Posterior vena cava (tissue), 2 donors: ENCODE results near the gene GNAI3. TPM values are rescaled to one million over a fixed set of nuclear protein-coding genes. Genes with fewer than 3 reads are reported as not detected.
A peak's percentile ranks its signal among the peaks of the same experiment; 100 is the strongest.

Experiments used
- DNase-seq: peaks from one replicate; pipeline ENCODE4 v3.0.0-alpha.2; 2020; ENCODE audit warnings: low spot score
- intact Hi-C, 2 donors: fragments of 100-400 bp; cut with DNase I; formaldehyde crosslinking; loops; one replicate each; pipeline versions ENCODE4 v1.14.1 to v1.14.2; 2022 to 2023
- total RNA-seq, 2 donors: library from RNA; stranded (reverse); fragmentation: NEBNext Ultra II Directional; extraction: Animal tissue kit (Norgen Biotek cat#: 25700); gene quantifications; one replicate each; pipeline ENCODE4 v1.2.1, GENCODE V29; 2021
- donor health status: DM: yes; HTN: yes; CAD: no.
- donor health status: DM: yes; HTN: yes; CAD: no.

GNAI3 gene
- total RNA-seq, 2 donors from 2014 or later: 6.8 to 7.5 TPM

DNA sequence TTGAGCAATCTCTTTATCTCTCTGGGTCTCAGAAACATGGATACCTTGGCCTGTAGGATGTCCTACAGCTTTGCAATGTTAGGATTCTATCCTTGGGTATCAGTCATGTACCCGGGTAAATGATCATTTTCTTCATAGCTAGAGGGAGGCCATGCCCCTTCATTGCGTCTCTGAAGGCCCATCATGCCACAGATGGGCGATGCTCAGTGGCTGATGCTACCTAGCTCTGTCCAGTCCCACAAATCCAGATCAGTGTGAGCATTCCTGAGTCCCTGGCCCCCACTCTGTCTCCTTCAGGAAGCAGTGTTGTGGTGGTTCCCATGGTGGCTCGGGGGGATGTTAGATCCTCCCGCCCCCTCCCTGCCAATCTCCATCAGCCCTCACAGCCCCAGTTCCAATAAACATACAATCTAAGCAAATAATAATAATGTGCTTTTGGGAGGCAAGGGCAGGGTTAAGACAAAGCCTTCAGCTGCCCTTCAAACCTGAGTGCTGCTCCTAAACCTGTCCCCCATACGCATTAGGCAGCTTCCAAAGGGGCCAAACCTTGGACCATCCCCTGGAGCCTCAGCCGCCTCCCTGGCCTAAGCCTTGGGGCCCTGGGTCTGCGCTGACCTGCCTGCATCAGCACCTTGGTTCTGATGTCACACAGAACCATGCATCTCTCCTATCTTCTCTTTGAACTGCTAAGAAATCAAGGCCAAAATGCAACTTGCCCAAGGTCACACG lies 9.4 kb upstream of the GNAI3 start:
- intact Hi-C loops: loop anchor here in 1 of 2 donors (10.0 kb wide), 1 partner anchor 274 kb away; no protein-coding TSS in a partner anchor

DNA sequence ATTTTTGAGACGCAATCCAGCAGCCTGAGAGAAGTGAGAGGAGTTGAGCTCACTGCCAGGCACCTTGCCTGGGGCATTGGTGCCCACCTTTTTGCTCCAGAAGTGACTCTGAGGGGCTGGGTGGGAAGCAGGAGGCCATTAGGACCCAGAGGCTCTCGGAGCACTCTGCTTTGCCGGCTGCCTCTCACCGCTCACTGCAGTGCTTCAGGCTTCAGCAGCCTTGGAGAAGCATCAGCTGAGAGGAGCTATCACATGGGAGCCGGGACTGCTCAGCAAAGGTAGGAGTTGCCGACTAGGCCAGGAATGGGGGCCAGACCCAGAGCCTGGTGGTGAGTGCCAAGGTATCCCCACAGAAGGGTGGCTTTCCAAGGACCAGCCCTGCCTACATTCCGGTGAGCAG lies 8.7 kb upstream of the GNAI3 start, which contains the start of gene GPR61:
TSS of gene GPR61 (plus strand) at position 197 of the 400 bp plus-strand sequence. CDS start 3,151 bp downstream, outside the sequence.
- intact Hi-C loops: loop anchor here (5.0 to 10.0 kb wide), 5 partner anchors 85 to 445 kb away; partner anchors contain the start of gene AHCYL1 (in 1 of the 2)
- DNase-seq: no peak

More for the DNA sequence above, 9.4 kb upstream of the GNAI3 start:
- DNase-seq: no peak

DNA sequence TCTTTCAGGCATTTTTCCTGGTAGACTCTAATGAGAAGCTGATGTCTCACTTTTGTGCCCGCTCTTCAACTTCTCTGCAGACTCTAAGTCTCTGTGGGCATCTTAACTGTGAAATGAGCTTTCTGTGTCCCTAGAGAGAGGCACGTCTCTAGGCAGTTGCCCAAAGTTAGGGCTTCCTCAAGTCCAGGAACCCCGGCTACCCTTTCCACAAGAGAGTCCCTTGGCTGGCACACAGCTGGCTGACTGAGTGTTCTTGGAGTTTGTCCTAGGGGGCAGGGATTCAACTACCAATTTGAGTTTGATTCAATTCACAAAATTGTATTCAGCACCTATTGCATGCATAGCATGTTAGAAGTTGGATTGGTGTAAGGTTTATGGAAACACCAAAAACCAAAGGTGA lies 7.3 kb upstream of the GNAI3 start:
- DNase-seq: no peak
- intact Hi-C loops: loop anchor here (5.0 to 10.0 kb wide), 4 partner anchors 84 to 444 kb away; partner anchors contain the start of gene AHCYL1 (in 1 of the 2)

DNA sequence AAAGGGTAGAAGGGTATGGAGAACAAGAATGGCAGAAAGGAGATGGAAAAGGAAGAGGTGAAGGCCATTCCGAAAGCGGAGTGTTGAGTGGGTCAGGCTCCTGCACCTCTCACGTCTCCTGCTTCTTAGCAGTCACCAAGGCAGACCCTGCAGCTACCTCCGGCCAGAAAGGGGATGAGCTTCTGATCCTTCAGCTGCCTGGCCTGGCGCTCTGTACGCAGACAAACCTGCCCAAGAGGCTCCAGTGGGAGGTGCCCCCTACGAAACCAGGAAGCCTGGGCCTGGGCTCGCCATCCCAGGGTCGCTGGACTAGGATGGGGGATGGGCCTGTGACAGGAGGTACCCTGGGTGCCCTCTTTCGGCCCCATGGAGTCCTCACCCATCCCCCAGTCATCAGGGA lies 5.8 kb upstream of the GNAI3 start:
- intact Hi-C loops: loop anchor here (5.0 to 10.0 kb wide), 4 partner anchors 82 to 442 kb away; partner anchors contain the start of gene AHCYL1 (in 1 of the 2)
- DNase-seq: no peak

DNA sequence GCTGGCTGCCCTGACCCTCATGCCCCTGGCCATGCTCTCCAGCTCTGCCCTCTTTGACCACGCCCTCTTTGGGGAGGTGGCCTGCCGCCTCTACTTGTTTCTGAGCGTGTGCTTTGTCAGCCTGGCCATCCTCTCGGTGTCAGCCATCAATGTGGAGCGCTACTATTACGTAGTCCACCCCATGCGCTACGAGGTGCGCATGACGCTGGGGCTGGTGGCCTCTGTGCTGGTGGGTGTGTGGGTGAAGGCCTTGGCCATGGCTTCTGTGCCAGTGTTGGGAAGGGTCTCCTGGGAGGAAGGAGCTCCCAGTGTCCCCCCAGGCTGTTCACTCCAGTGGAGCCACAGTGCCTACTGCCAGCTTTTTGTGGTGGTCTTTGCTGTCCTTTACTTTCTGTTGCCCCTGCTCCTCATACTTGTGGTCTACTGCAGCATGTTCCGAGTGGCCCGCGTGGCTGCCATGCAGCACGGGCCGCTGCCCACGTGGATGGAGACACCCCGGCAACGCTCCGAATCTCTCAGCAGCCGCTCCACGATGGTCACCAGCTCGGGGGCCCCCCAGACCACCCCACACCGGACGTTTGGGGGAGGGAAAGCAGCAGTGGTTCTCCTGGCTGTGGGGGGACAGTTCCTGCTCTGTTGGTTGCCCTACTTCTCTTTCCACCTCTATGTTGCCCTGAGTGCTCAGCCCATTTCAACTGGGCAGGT lies 5.0 kb upstream of the GNAI3 start:
- no peak for DNase-seq
- intact Hi-C loops: loop anchor here (5.0 to 10.0 kb wide), 4 partner anchors 81 to 441 kb away; partner anchors contain the start of gene AHCYL1 (in 1 of the 2)

DNA sequence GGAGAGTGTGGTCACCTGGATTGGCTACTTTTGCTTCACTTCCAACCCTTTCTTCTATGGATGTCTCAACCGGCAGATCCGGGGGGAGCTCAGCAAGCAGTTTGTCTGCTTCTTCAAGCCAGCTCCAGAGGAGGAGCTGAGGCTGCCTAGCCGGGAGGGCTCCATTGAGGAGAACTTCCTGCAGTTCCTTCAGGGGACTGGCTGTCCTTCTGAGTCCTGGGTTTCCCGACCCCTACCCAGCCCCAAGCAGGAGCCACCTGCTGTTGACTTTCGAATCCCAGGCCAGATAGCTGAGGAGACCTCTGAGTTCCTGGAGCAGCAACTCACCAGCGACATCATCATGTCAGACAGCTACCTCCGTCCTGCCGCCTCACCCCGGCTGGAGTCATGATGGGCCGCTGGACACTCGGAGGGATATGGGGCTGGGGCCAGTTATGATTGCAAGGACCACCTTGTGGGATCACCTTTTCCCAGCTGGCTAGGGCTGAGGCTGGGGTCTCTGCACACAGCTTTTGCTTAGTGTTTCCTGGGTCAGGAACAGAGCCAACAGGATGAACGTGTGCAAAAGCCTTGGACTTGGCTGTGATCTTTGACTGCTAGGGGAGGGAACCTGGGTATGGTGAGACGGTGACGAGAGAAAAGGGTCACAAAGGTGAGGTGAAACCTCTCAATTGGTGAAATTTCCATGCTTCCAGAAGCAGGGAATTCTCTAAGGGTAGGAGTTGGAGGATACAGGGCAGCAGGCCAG lies 4.3 kb upstream of the GNAI3 start:
- no peak for DNase-seq
- intact Hi-C loops: loop anchor here (5.0 to 10.0 kb wide), 4 partner anchors 81 to 441 kb away; partner anchors contain the start of gene AHCYL1 (in 1 of the 2)

DNA sequence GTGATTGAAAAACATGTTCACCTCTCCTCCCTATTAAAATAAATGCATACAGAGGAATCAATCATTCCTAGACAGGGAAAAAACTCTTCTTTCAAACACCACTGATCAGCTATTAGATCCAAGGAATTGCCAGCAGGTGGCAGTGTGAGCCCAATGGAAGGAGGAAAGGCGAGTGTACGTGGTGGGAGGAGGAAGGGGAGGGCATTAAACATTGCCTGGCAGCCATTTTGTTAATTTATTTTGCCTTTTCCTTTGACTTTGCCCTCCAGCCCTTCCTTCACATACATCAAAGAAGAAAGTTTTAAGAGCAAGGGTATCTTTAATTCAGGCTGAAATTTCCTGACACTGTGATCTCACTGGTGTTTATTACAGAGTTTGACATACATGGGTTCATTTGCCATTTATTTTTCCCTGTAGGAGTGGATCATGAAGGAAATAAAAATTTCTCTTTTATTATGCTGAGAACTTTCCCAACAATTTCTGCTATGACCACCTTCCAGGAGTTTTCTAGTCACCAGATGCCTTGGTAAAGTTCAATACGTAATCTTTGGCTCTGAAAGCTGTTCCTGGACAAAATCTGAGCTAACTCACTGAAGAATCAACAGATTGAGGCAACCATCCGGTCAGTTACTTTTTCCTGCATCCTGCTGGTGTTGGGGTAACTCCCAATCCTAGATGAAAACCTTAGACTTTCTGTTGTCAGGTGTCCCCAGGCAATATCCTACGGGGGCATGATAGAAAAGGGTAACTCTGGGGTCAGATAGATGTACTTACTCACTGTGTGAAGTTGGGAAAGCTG lies 1.9 kb upstream of the GNAI3 start:
- DNase-seq: peak; percentile 92
- intact Hi-C loops: loop anchor here (10.0 kb wide), 3 partner anchors 78 to 438 kb away; partner anchors contain the start of gene AHCYL1 (in 1 of the 2)

DNA sequence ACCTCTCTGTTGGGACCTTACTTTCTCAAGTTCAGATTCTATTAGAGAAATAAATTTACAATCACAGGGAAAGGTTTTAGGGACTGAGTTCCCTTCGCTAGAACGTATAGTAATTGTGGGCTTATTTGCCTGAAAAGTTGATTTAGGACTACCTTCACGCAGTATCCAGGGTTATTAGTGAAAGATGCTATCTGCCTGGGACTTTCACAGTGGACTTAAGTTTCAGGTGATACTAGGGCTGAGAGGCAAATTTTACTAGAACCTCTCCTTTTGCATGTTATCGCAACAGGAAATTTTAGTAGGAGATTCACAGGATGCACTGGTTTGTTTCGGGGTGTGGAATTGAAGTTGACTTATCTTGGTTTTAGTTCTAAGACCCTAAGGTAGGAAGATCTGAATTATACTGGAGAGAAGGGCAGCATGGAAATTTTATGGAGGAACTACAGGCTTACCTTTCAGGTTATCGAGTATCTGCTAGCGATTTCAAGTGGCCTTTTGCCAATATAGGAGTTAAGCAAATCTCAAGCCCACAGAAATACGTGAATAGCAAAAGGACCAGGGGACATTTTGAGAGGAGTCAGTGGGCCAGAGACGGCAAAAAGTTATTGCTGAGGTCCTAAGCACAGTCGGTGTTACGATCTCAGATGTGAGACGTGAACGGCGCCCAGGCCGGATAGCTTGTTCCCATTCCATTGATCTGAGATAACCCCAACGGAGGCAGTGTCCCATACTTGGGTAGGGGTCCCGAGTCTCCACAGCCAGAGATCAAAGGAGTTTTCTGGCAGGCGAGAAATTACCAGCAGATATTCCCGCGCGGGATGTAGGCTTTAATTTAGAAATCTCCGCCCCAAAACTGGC lies 723 bp upstream of the GNAI3 start:
- no peak for DNase-seq
- intact Hi-C loops: loop anchor here (10.0 kb wide), 3 partner anchors 77 to 437 kb away; partner anchors contain the start of gene AHCYL1 (in 1 of the 2)

DNA sequence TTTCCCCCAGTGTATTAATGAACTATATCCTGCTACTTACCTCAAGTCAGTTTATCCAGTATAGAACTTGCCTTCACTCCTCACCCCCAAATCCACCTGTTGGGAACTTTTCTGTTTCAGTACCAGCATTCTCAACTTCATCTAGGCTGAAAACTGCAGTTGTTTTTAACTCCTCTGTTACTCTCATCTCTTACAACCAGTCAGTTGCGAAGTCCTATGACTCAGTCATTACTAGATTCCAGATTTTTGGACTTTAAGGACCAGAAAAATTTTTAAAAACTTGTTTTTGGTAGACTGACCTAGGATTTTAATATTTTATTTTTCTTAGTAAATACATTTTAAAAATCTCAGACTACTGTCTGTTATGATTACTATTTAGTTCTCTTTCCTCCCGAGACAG lies 8.1 kb downstream of the GNAI3 start:
- no peak for DNase-seq

DNA sequence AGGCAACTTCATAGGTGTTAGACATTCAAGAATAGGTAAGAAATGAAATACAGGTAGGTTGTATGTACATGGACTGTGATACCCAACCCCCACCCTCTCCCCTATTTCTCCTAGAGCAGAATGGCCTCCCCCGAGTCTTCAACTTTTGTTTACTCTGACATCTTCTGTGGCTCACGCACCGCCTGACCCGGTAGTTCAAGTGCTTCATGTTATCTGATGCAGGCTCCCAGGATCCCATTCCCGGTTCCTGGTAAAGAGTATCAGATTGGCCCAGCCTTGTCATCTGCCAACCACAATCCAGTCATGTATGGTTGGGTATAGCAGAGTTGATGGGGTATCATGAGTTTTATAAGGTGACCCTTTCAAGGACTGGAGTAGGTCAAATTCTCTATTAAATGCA lies 9.1 kb downstream of the GNAI3 start:
- intact Hi-C loops: no loop called here
- no peak for DNase-seq

More for the DNA sequence above, 8.1 kb downstream of the GNAI3 start:
- intact Hi-C loops: no loop called here

DNA sequence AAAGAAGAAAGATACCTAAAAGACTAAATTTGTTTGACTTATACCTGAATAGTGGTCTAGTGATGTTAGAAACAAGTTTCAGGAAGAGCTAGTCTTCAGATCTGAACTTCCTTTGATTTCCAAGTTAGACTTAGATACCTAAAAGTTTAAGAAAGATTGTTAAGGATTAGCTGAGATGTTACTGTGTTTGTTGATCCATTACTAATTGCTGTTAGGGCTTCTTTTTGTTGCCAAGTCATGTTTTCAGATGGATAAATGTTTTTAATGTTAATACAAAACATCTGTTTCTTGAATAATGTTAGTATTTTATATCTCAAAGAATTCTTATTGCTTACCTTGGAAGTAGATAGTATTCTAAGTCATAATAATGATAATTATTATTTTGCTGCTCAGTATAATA lies 11.6 kb downstream of the GNAI3 start:
- intact Hi-C loops: no loop called here
- no peak for DNase-seq

DNA sequence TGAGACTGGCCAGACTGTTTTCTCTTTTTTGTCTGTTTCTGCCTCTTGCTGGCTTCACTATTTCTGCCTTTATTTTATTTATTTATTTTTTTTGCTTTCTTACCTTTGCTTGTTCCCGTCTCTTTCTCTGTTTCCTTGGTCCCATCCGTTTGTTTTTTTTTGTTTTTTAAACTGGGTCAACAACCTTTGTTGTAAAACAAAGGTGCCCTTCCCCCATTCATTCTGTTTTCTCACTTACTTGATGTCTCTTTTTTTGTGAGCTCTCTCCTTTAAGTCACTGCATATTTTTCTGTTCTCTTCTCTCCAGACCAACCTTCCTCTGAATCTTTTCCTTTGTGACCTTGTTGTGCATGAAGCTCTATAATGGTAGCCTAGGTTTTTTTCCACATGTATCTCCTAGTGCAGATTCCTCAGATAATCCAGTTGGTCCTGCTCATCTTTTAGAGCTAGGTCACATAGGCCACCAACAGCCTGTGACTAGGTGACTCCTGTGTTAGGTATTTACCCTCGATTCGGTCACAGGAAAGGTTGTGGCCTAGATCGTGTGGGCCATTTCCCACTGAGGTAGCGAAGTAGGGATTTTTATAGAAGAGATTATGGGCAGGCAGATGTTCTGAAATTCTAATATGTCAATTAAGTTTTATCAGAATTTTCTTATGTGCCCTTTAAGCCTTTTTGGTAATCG lies 15.9 kb downstream of the GNAI3 start:
- intact Hi-C loops: no loop called here
- no peak for DNase-seq

DNA sequence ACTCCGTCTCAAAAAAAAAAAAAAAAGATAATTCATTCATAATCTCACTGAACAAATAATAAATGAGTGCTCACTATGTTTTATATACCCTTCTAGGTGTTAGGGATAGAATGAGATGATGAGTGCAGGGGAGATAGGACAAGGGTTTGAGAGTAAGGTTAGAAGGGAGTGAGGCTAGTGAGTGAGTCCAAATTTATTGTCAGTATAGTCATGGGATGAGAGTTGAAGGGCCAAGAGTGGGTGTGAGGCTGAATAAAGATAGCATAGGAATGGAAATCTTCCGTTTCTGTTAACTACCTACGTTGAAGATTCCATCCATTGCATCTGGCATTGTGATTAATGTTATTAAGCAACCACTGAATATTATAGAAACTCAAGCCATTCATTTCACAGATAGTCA lies 16.8 kb downstream of the GNAI3 start:
- no peak for DNase-seq
- intact Hi-C loops: no loop called here

DNA sequence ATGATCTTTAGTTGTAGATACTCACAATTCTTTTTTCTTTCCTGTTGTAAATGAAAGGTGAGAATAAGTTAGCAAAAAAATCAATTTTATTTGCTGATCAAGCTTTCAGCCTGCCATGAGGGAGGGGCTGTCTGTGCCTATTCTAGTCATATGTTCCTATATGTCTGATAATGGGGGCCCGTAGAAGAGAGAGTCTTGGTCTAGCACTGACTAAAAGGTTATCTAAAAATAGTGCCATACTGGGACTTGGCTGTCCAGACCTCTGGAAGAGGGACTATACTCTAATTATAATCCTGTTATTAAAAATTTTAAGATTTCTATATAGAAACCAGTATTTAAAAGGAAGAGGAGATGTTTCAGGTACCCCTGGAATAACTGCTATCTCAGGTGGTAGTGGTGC lies 18.6 kb downstream of the GNAI3 start:
- no peak for DNase-seq
- intact Hi-C loops: no loop called here

DNA sequence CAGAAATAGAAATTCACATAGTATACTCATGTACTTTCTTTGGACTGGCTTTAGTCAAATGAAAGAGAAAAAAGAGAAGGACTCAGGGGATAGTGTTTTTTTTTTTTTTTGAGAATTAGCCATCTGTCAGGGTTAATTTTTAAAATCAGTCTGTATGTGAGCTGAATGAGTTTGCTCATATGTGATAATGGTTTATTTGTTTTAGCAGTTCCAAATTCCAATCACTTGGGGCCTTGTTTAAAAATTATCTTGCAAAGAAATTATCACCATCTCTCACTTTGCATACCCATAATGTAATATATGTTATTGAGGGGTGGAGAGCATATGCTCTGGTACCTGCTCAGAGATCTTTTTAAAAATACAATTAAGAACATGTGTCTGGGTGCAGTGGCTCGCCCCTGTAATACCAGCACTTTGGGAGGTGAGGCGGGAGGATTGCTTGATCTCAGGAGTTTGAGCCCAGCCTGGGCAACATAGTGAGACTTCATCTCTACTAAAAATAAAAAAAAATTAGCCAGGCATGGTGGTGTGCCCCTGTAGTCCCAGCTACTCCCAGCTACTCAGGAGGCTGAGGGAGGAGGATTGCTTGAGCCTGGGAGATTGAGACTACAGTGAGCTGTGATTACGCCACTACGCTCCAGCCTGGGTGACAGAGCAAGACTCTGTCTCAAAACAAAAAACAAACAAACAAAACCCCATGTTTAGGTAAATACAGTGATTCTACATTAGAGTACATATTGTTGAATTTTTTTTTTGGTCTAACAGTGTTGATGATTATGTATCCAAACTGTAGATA lies 19.7 kb downstream of the GNAI3 start:
- DNase-seq: no peak
- intact Hi-C loops: no loop called here

DNA sequence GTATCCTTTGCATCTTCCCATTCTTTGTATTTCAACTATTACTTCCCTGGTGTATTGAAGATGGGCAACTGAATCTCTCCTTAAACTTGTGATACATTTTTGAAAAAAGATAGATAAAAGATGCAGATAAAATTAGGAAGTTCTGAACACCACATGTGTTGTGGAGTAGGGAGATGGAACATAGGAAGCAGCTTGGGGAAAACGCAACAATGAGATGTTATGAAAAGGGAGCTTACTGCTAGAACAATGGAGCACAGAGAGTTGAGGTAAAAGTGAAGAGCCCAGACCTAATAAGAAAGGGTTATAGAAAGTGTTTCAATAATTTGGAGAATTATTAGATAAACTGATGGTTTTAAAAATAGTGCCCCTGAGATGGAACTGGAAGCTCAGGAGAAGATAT lies 20.9 kb downstream of the GNAI3 start:
- DNase-seq: no peak
- intact Hi-C loops: no loop called here
